Measurements from ENCODE around the gene EMC1.
A peak's percentile ranks its signal among the peaks of the same experiment; 100 is the strongest.
"Not testable (repeated sequence)": the region's sequence is repeated elsewhere in the genome, so short reads cannot be mapped to it uniquely, and the experiment has no call there.

The EMC1 gene

DNA sequence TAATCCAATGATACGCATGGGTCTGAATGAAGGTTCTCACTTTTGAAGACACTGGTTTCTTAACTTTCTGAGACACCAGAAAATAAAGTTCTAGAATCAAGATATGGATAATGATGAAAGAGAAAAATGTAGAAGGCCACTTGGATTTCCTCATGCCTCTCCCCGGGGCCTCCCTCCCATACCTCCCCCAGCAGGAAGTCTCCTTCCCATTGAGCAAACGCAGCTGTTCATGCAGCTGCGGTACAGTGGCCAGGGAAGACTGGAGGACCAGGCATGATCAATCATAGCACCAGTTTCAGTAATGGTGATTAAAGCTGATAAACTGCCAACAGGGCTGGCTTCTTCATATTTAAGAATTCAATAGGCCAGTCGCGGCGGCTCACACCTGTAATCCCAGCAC is 30.3 kb downstream of the EMC1 start:
- no peak overlapping the region for H3K9ac ChIP-seq
- H3K27me3 ChIP-seq (ENCODE audit: control insufficient read depth, insufficient read depth, low read length) = no peaks in the 10 kb centered on the region
- H3K4me1 ChIP-seq = peaks cover 11% of the 10 kb centered on the region
- H3K4me3 ChIP-seq (ENCODE audit: low read depth, low read length) = no peak overlapping the region
- H3K4me2 ChIP-seq (ENCODE audit: low read length) = no peak overlapping the region
- no peaks in the 10 kb centered on the region for H3K9me3 ChIP-seq (ENCODE audit: control insufficient read depth, low read length)
- no peak overlapping the region for H2AFZ ChIP-seq
- H3K36me3 ChIP-seq (ENCODE audit: control insufficient read depth, insufficient read depth, low read length) = no peaks in the 10 kb centered on the region
- no peaks in the 10 kb centered on the region for H3K79me2 ChIP-seq
- TF ChIP-seq, protein P1, sequence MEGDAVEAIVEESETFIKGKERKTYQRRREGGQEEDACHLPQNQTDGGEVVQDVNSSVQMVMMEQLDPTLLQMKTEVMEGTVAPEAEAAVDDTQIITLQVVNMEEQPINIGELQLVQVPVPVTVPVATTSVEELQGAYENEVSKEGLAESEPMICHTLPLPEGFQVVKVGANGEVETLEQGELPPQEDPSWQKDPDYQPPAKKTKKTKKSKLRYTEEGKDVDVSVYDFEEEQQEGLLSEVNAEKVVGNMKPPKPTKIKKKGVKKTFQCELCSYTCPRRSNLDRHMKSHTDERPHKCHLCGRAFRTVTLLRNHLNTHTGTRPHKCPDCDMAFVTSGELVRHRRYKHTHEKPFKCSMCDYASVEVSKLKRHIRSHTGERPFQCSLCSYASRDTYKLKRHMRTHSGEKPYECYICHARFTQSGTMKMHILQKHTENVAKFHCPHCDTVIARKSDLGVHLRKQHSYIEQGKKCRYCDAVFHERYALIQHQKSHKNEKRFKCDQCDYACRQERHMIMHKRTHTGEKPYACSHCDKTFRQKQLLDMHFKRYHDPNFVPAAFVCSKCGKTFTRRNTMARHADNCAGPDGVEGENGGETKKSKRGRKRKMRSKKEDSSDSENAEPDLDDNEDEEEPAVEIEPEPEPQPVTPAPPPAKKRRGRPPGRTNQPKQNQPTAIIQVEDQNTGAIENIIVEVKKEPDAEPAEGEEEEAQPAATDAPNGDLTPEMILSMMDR (IDR thresholded peaks at IDR 0.05) = no peak
- H3K27ac ChIP-seq = no peak overlapping the region

GRCh38 chr1:19220080-19220846 is 31.1 kb downstream of the EMC1 start:
- H2AFZ ChIP-seq = peak overlapping the region; percentile 38
- H3K9ac ChIP-seq = no peak overlapping the region
- H3K27ac ChIP-seq = peak overlapping the region; percentile 73
- H3K9me3 ChIP-seq (ENCODE audit: control insufficient read depth, low read length) = no peaks in the 10 kb centered on the region
- no peaks in the 10 kb centered on the region for H3K36me3 ChIP-seq (ENCODE audit: control insufficient read depth, insufficient read depth, low read length)
- H3K4me3 ChIP-seq (ENCODE audit: low read depth, low read length) = no peak overlapping the region
- peaks cover 11% of the 10 kb centered on the region for H3K4me1 ChIP-seq
- peak overlapping the region; percentile 5 for H3K4me2 ChIP-seq (ENCODE audit: low read length)
- H3K27me3 ChIP-seq (ENCODE audit: control insufficient read depth, insufficient read depth, low read length) = no peaks in the 10 kb centered on the region
- TF ChIP-seq, protein P1 (IDR thresholded peaks at IDR 0.05) = no peak
- no peaks in the 10 kb centered on the region for H3K79me2 ChIP-seq

GRCh38 chr1:19219451-19219850 is 31.9 kb downstream of the EMC1 start:
- H2AFZ ChIP-seq = peak overlapping the region; percentile 42
- peak overlapping the region; percentile 73 for H3K27ac ChIP-seq
- peak overlapping the region; percentile 7 for H3K4me3 ChIP-seq (ENCODE audit: low read depth, low read length)
- no peaks in the 10 kb centered on the region for H3K9me3 ChIP-seq (ENCODE audit: control insufficient read depth, low read length)
- no peaks in the 10 kb centered on the region for H3K79me2 ChIP-seq
- TF ChIP-seq, protein P1 (IDR thresholded peaks at IDR 0.05) = no peak
- H3K4me1 ChIP-seq = peaks cover 11% of the 10 kb centered on the region
- H3K4me2 ChIP-seq (ENCODE audit: low read length) = peak overlapping the region; percentile 5
- no peaks in the 10 kb centered on the region for H3K27me3 ChIP-seq (ENCODE audit: control insufficient read depth, insufficient read depth, low read length)
- no peak overlapping the region for H3K9ac ChIP-seq
- H3K36me3 ChIP-seq (ENCODE audit: control insufficient read depth, insufficient read depth, low read length) = no peaks in the 10 kb centered on the region

GRCh38 chr1:19216585-19216984 is 34.7 kb downstream of the EMC1 start:
- peaks cover 11% of the 10 kb centered on the region for H3K4me1 ChIP-seq
- H3K4me2 ChIP-seq (ENCODE audit: low read length); H3K36me3 ChIP-seq (ENCODE audit: control insufficient read depth, insufficient read depth, low read length); H3K27me3 ChIP-seq (ENCODE audit: control insufficient read depth, insufficient read depth, low read length); H3K9ac ChIP-seq; H2AFZ ChIP-seq; H3K27ac ChIP-seq; H3K4me3 ChIP-seq (ENCODE audit: low read depth, low read length); H3K79me2 ChIP-seq; H3K9me3 ChIP-seq (ENCODE audit: control insufficient read depth, low read length): not testable (repeated sequence)

GRCh38 chr1:19213580-19213979 is 37.7 kb downstream of the EMC1 start:
- Histone ChIP-seq H3K9ac (no peak overlapping the region), H3K9me3 (ENCODE audit: control insufficient read depth, low read length) (no peaks in the 10 kb centered on the region), H3K4me3 (ENCODE audit: low read depth, low read length) (no peak overlapping the region), H3K36me3 (ENCODE audit: control insufficient read depth, insufficient read depth, low read length) (no peaks in the 10 kb centered on the region), H3K79me2 (peaks cover 4% of the 10 kb centered on the region), H2AFZ (no peak overlapping the region), H3K27me3 (ENCODE audit: control insufficient read depth, insufficient read depth, low read length) (no peaks in the 10 kb centered on the region), H3K27ac (no peak overlapping the region), H3K4me1 (peaks cover 5% of the 10 kb centered on the region), H3K4me2 (ENCODE audit: low read length) (no peak overlapping the region)
- TF ChIP-seq, protein P1 (IDR thresholded peaks at IDR 0.05) = no peak
